ENCODE measurements around the gene TRIM24. TPM values are rescaled to one million over a fixed set of nuclear protein-coding genes. Genes with fewer than 3 reads are reported as not detected.

Gene TRIM24
- total RNA-seq, 1 donor from 2014 or later = 104 TPM

GRCh38 chr7:138588986-138589385, 128.9 kb downstream of the TRIM24 start:
- H3K4me3 Mint-ChIP-seq (ENCODE audit: unreplicated experiment) = no peak overlapping the region
- DNase-seq (ENCODE audit: low spot score) = no peak
- no peak overlapping the region for H3K27ac Mint-ChIP-seq (ENCODE audit: unreplicated experiment)
- no peak for TF ChIP-seq CTCF (IDR thresholded peaks at IDR 0.05; ENCODE audit: unreplicated experiment)
- no peaks in the 10 kb centered on the region for H3K9me3 Mint-ChIP-seq (ENCODE audit: unreplicated experiment)
- H3K4me1 Mint-ChIP-seq (ENCODE audit: unreplicated experiment) = no peaks in the 10 kb centered on the region
- no peaks in the 10 kb centered on the region for H3K27me3 Mint-ChIP-seq (ENCODE audit: unreplicated experiment)
- peaks cover 22% of the 10 kb centered on the region for H3K36me3 Mint-ChIP-seq (ENCODE audit: low read depth, unreplicated experiment)

- Mint-ChIP-seq H3K4me3 (ENCODE audit: unreplicated experiment) (no peak overlapping the region), H3K36me3 (ENCODE audit: low read depth, unreplicated experiment) (peaks cover 14% of the 10 kb centered on the region)
- DNase-seq (ENCODE audit: low spot score) = no peak
These were observed 130.1 kb downstream of the TRIM24 start for GRCh38 chr7:138590154-138590553.

GRCh38 chr7:138595454-138595853, 135.4 kb downstream of the TRIM24 start:
- no peaks in the 10 kb centered on the region for H3K27me3 Mint-ChIP-seq (ENCODE audit: unreplicated experiment)
- no peak for DNase-seq (ENCODE audit: low spot score)
- no peaks in the 10 kb centered on the region for H3K4me1 Mint-ChIP-seq (ENCODE audit: unreplicated experiment)
- no peak overlapping the region for H3K4me3 Mint-ChIP-seq (ENCODE audit: unreplicated experiment)
- no peaks in the 10 kb centered on the region for H3K36me3 Mint-ChIP-seq (ENCODE audit: low read depth, unreplicated experiment)
- TF ChIP-seq CTCF (IDR thresholded peaks at IDR 0.05; ENCODE audit: unreplicated experiment) = no peak
- no peaks in the 10 kb centered on the region for H3K9me3 Mint-ChIP-seq (ENCODE audit: unreplicated experiment)
- no peak overlapping the region for H3K27ac Mint-ChIP-seq (ENCODE audit: unreplicated experiment)

More at GRCh38 chr7:138590154-138590553, 130.1 kb downstream of the TRIM24 start:
- no peaks in the 10 kb centered on the region for H3K27me3 Mint-ChIP-seq (ENCODE audit: unreplicated experiment)
- TF ChIP-seq CTCF (IDR thresholded peaks at IDR 0.05; ENCODE audit: unreplicated experiment) = no peak
- no peaks in the 10 kb centered on the region for H3K4me1 Mint-ChIP-seq (ENCODE audit: unreplicated experiment)
- H3K9me3 Mint-ChIP-seq (ENCODE audit: unreplicated experiment) = no peaks in the 10 kb centered on the region
- H3K27ac Mint-ChIP-seq (ENCODE audit: unreplicated experiment) = no peak overlapping the region

- no peak for TF ChIP-seq CTCF (IDR thresholded peaks at IDR 0.05; ENCODE audit: unreplicated experiment)
- DNase-seq (ENCODE audit: low spot score) = no peak
- no peak overlapping the region for H3K27ac Mint-ChIP-seq (ENCODE audit: unreplicated experiment)
- no peaks in the 10 kb centered on the region for H3K36me3 Mint-ChIP-seq (ENCODE audit: low read depth, unreplicated experiment)
- no peaks in the 10 kb centered on the region for H3K9me3 Mint-ChIP-seq (ENCODE audit: unreplicated experiment)
- H3K27me3 Mint-ChIP-seq (ENCODE audit: unreplicated experiment) = peaks cover 2% of the 10 kb centered on the region
- H3K4me3 Mint-ChIP-seq (ENCODE audit: unreplicated experiment) = no peak overlapping the region
- H3K4me1 Mint-ChIP-seq (ENCODE audit: unreplicated experiment) = peaks cover 7% of the 10 kb centered on the region
These were observed 142.4 kb downstream of the TRIM24 start for GRCh38 chr7:138602451-138602850.

- Mint-ChIP-seq H3K36me3 (ENCODE audit: low read depth, unreplicated experiment) (no peaks in the 10 kb centered on the region), H3K4me3 (ENCODE audit: unreplicated experiment) (no peak overlapping the region), H3K27ac (ENCODE audit: unreplicated experiment) (no peak overlapping the region), H3K27me3 (ENCODE audit: unreplicated experiment) (peaks cover 2% of the 10 kb centered on the region), H3K4me1 (ENCODE audit: unreplicated experiment) (peaks cover 8% of the 10 kb centered on the region), H3K9me3 (ENCODE audit: unreplicated experiment) (no peaks in the 10 kb centered on the region)
- TF ChIP-seq CTCF (IDR thresholded peaks at IDR 0.05; ENCODE audit: unreplicated experiment) = no peak
- DNase-seq (ENCODE audit: low spot score) = no peak
These were observed 143.7 kb downstream of the TRIM24 start for GRCh38 chr7:138603549-138604318.
